Tibial nerve (tissue), 4 donors: ENCODE measurements around the gene DDC.

Source experiments
- CTCF ChIP-seq, 5 experiments: fragments of 200-600 bp in 3 of 5; fragments of 450-650 bp in 2 of 5; sonication (generic) in 3 of 5; IDR thresholded peaks; one replicate each; pipeline ENCODE4 v1.5.1; 2016 to 2019; ENCODE audit warnings: antibody characterized with exemption in 5 of 5, mild to moderate bottlenecking in 3 of 5, moderate library complexity in 2 of 5
- EP300 ChIP-seq, 2 donors: sonication (generic); formaldehyde crosslinking; IDR thresholded peaks; one replicate each; pipeline ENCODE4 v1.6.1; 2017; ENCODE audit warnings: antibody characterized with exemption in 2 of 2, mild to moderate bottlenecking in 1 of 2
- POLR2A ChIP-seq, 2 donors: fragments of 450-650 bp; IDR thresholded peaks; one replicate each; pipeline ENCODE4 v1.6.1; 2017; ENCODE audit warnings: antibody characterized with exemption in 2 of 2, mild to moderate bottlenecking in 2 of 2, moderate library complexity in 2 of 2

DNA sequence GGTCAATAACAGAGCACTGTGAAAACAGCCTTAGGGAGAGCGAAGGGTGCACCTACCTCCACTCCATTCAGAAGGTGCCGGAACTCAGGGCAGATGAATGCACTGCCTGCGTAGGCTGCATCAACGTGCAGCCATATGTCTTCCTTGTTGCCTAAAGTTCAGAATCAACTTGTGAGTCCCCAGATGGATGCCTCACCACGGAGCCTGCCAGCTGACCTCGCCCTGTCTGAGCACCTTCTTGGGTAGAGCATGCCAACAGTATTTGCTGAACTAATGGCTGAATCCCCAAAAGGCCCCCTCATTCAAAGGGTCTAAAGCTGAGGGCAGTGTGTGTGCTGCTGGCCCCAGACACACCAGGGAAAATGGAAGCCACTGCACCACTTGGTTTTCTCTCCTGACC is 66.1 kb downstream of the DDC start:
- no peak for TF ChIP-seq CTCF (IDR thresholded peaks at IDR 0.05)
- TF ChIP-seq EP300 (IDR thresholded peaks at IDR 0.05), result no peak
- no peak for TF ChIP-seq POLR2A (IDR thresholded peaks at IDR 0.05)
